GM19468 (cell line): Measurements from ENCODE around the gene RASAL1.

ENCODE experiments used
- ATAC-seq: cut with Tn5 transposase; IDR thresholded peaks from one replicate; pipeline ENCODE4 v1.9.1; 2021; ENCODE audit warnings: mild to moderate bottlenecking, moderate library complexity, moderate number of reproducible peaks; ENCODE audit not compliant: unreplicated experiment; ENCODE audit errors: extremely low read depth

The RASAL1 gene

GRCh38 chr12:113099364-113099763 lies 36.2 kb downstream of the RASAL1 start:
- ATAC-seq: no peak

GRCh38 chr12:113098441-113099028 lies 37.0 kb downstream of the RASAL1 start:
- no peak for ATAC-seq

DNA sequence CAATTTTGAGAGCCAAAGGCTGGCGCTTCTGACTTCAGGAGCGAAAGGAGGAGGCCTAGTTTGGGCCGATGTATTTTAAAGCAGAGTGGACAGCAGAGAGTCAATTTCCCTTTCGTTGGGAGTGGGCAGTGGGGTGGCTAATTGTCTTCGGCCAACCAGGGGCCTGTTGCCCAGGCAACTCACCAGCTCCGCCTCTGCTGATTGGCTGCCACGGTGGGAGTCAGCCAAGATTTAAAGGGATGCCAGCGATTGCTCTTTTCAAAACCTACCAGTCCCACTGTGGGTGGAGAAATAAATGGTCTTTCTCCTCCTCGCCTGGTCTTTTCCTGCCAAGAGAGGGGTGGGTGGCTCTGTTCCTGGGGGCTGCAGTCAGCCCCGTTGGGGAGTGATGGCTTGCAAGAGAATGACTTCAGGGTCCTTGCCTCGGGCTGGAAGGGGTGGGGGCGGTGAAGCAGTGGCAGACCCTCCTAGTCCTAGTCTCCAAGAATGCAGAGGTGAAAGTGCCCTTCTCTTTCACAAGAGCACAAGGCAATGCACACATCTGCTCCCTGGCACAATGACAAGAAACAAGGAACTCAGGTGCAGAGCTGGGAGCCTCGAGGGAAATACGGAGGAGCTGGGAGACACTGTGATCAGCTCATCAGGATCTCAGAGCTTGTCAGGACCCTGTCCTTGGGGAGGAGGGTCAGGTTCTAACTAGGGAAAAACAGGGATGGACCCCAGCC lies 37.7 kb downstream of the RASAL1 start:
- ATAC-seq: no peak

DNA sequence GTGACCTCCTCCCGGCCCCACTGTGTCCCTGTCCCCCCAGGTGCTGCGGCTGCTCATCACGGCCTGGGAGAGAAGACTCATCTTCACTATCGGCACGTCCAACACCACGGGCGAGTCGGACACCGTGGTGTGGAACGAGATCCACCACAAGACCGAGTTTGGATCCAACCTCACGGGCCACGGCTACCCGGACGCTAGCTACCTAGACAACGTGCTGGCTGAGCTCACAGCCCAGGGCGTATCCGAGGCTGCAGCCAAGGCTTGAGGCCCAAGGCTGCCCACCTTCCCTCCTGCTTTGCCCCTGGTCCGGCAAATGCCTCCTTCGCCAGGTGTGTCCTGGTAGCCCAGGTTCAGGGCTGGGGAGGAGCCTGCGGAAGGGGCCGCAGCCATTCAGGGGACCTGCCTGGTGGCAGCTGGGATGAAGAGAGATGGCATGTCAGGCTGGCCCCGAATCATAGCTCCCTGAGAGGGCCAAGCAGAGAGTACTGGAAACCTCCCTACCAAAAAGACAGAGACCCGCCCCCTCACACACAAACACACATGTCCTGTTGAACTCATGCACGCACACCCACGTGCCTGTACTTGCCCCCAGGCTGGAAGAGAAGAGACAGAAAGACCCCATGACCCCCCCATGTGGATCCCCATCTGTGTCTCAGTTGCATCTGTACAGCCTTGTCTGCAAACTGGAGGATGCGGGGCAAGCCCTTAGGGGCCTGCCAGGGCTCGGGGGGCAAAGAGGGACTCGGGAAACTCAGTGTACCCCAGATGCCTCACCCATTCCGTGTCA lies 38.7 kb downstream of the RASAL1 start:
- no peak for ATAC-seq

GRCh38 chr12:113095405-113095804 lies 40.2 kb downstream of the RASAL1 start:
- ATAC-seq: no peak

- ATAC-seq: no peak
These were observed 40.8 kb downstream of the RASAL1 start for GRCh38 chr12:113094738-113095137.

- ATAC-seq: no peak
These were observed 42.0 kb downstream of the RASAL1 start for GRCh38 chr12:113093409-113094101.

- ATAC-seq: no peak
These were observed 42.8 kb downstream of the RASAL1 start for GRCh38 chr12:113092607-113093408.

DNA sequence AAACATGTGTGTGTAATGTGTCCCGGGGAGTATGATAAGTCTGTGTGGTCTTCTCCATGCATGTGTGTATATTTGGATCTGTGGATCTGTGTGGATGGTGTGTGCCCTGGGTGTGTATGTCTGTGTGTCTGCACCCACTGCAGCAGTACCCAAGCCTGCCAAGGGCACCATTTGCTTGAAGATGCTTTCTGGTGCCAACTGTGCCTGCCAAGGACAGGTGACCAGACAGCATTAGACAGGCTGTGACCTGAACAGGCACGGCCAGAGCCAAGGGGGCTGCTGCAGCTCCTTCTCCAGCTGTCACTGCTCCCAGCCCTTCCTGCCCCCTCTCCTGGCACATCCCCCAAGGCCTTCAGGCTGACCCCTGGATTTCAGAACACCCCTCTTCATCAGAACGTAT lies 44.1 kb downstream of the RASAL1 start:
- ATAC-seq: no peak

DNA sequence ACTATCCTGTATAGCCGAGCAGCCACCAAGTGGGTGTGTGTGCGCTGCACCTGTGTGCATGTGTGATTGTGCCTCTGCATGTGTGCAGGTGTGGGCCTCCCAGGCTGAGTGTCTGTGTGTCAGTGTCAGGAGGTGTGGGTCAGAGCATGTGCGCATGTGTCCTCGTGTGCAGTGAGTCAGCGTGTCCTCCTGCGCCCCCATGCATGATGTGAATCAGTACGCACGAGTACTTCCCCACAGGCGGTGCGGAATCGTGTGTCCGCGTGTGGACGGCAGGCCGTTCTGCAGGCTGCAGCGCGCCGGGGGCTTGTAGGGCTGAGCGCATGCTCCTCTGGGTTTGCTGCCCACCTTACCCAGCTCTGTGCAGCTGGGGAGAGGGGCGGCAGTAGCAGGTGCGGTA lies 44.8 kb downstream of the RASAL1 start:
- no peak for ATAC-seq

GRCh38 chr12:113089839-113090238 lies 45.7 kb downstream of the RASAL1 start:
- no peak for ATAC-seq

DNA sequence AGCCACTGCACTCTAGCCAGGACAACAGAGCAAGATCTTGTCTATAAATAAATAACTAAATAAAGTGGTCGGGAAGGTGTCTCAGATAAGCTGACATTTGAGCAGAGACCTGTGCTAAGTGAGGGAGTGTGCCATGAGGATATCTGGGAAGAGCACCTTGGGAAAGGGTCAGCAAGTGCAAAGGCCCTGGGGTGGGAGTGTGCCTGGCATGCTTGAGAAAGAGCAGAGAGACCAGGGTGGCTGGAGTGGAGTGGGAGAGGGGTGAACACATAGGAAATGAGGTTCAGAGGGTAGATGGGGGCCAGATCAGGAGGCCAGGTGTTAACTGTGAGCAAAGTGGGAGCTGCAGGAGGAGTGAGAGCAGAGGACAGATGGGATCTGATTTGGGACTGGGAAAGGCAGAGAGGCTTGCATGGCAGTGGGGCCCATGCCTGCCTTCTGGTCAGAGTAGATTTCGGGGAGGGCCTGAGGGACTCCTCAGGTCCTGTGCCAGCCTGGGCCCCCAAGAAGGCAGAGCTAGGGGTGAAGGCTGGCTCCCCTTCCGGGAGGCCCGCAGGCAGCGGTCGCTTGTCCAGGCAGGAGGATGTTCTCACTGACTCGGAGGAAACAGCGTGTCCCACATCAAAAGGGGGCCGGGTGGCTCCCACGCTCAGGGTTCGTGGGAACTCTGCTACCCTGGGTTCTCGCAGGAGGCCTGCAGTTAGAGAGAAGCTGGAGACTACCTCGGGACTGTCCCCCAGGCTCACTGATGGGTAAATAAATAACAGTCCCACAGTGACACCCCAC lies 46.4 kb downstream of the RASAL1 start:
- no peak for ATAC-seq

- no peak for ATAC-seq
These were observed 47.5 kb downstream of the RASAL1 start for GRCh38 chr12:113088037-113088436.

DNA sequence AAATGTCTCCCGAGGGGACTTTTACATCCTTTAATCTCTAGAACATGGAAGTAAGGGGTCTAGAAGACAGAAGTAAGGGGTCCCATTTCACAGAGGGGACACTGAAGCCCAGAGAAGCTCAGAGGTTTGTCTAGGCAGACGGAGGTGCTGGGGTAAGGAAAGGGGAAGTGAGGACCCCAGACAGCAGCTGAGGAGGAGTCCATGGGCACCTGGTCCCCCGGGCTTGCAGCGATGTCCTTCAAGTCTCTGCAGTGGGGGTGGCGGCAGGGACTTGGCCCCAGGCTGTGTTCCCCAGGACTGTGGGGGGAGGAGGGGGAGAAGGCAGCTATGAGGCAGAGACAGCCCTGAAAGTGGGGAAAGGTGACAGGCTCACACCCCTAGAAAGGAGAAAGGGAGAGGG lies 48.4 kb downstream of the RASAL1 start:
- no peak for ATAC-seq

DNA sequence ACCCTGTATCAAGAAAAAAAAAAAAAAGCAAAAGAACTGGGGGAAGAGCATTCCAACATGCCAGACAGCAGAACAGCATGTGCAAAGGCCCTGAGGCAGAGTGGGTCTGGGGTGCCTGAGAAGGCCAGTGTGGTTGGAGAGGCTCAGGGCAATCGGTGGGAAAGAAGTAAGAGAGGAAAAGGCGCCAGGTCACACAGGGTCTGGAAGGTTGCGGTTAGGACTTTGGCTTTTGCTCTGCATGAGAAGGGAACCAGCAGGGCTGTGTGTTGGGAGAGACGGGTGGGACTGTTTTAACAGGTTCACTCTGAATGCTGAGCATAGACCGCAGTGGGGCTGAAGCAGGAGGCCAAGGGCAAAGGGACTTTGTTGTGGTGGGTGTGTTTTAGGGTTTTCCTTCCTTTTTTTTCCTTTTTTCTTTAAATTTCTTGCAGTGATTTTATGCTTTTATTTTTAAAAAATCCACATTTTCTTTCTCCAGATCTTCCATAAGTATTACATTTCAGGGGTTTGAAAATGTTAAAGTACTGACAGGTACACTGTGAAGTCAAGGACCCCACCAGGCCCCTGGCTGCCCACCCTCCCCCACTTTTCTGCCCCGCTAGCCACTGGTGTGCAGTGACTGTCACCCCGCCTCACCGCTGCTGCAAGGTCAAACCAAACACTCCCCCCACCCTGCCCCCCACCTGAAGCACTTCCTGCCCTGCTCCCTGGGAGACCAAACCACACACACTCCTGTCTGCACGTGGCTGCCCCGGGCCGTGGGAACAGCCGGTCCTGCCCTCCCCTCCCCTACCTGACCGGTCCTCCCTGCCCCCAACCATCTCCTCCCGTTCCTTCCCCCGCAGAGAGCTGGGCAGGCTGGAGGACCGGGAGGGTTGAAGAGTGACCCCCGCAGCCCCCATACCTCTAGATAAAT lies 49.1 kb downstream of the RASAL1 start:
- ATAC-seq: no peak

DNA sequence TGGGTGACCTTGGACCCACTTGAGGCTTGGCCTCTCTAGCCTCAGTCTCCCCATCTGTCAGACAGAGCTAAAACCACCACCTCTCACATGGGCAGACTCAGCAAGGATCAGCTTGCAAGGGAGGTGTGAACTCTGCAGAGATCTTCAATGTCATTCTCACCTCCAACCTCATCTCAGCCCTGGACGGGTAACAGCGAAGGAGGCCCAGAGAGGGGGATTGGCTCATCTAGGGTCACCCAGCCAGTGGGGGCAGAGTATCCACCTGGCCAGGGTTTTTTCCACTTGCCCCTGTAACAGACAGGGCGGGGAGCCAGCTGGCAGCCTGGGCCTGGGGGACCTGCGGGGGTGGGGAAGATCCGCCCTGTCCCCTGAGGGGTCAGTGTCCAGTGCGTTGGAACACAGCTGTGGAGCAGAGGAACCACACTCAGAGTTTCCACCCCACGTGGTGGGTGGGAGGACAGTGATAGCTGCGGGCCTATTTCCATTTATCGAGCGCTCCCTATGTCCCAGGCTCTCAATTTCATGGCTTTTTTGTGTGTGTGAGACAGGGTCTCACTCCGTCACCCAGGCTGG lies 51.6 kb downstream of the RASAL1 start:
- no peak for ATAC-seq

DNA sequence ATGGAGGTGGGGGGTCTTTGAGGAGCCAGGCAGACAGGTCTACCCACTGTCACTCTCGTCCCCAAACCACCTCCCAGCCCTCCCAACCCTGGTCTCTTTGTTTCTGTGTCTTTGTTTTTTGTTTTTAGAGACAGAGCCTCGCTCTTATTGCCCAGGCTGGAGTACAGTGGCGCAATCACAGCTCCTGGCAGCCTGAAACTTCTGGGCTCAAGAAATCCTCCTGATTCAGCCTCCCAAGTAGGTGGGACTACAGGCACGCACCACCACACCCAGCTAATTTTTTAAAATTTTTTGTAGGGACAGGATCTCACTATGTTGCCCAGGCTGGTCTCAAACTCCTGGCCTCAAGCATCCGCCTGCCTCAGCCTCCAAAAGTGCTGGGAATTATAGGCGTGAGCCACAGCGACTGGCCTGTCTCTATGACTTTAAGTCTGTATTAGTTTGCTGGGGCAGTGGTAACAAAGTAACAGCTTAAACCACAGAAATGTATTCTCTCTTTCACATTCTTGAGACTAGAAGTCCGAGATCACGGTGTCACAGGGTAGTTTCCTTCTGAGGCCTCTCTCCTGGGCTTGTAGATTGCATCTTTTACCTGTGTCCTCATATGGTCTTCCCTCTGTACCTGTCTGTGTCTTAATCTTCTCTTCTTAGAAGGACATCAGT lies 52.9 kb downstream of the RASAL1 start:
- peak; percentile 58 for ATAC-seq
